Heart left ventricle (tissue), 13 donors: ENCODE measurements around the gene CFAP45.

Experiments used
- CTCF ChIP-seq, 12 donors: fragments of 200-600 bp; sonication (generic) in 4 of 12; IDR thresholded peaks; one replicate each; pipeline versions ENCODE4 v1.5.0 to v1.8.0; 2018 to 2022; ENCODE audit warnings: antibody characterized with exemption in 12 of 12, mild to moderate bottlenecking in 5 of 12
- POLR2A ChIP-seq, 2 donors: fragments of 450-650 bp; IDR thresholded peaks; one replicate each; pipeline ENCODE4 v1.6.1; 2017; ENCODE audit warnings: antibody characterized with exemption in 2 of 2, mild to moderate bottlenecking in 2 of 2, moderate library complexity in 2 of 2
- donor health status: ischemic (EF 13 %, LVEDD 7.1; RV severe dilation, severe dysfunction).
- donor health status: DM: no; HTN: yes; CAD: no.
- donor health status: DM: no; HTN: no; CAD: no.
- donor health status: ischemic (EF 25% LVEDD 6.9; RV normal size, moderate dysfunction).
- donor health status: ischemic (EF 25% LVEDD 5.7; RV mildly dilated, moderate dysfunction).
- donor health status: ischemic (EF 35%, LVEDD 5.7; RV mildly dilated, moderate dysfunction).
- donor health status: nonischemic (EF 11% LVEDD 7.7; RV severe dilation, severe dysfunction).
- donor health status: DM: yes; HTN: yes; CAD: no.
- donor health status: PGD.
- donor health status: ischemic (EF 29% LVEDD 5.4; RV normal size, mild dysfunction).
- donor health status: nonischemic (EF 23%, LVEDD 6.1; RV moderate dilation, normal function).

- TF ChIP-seq CTCF (IDR thresholded peaks at IDR 0.05) (no peak), POLR2A (IDR thresholded peaks at IDR 0.05) (no peak)
Observed at GRCh38 chr1:159943908-159944622, 44.1 kb upstream of the CFAP45 start.
